CD14-positive monocyte (primary cell): ENCODE measurements around the gene POLR2H. TPM values are rescaled to one million over a fixed set of nuclear protein-coding genes. Genes with fewer than 3 reads are reported as not detected.

ENCODE experiments used
- DNase-seq, 3 donors: peaks; one replicate each; pipeline ENCODE4 v3.0.0-alpha.2; 2011 to 2022
- H2AFZ ChIP-seq: 2 replicates; pipeline ENCODE4 v1.6.0; 2012; ENCODE audit warnings: mild to moderate bottlenecking, low read depth, low read length, inconsistent platforms; ENCODE audit not compliant: insufficient read depth, poor library complexity, severe bottlenecking
- H3K27ac ChIP-seq, 2 donors: 1 replicate in 1 of 2; 2 replicates in 1 of 2; pipeline ENCODE4 v1.5.1; 2012 to 2013; ENCODE audit warnings: low read length in 2 of 2, control low read depth in 1 of 2, inconsistent platforms in 1 of 2, low read depth in 1 of 2, mild to moderate bottlenecking in 1 of 2
- H3K27me3 ChIP-seq, 2 donors: one replicate each; pipeline versions ENCODE4 v1.6.0 to v1.6.1; 2011 to 2013; ENCODE audit warnings: low read length in 2 of 2; ENCODE audit not compliant: control insufficient read depth in 2 of 2, insufficient read depth in 2 of 2
- H3K36me3 ChIP-seq, 2 donors: replicated peaks in 1 of 2; 1 replicate in 1 of 2; 2 replicates in 1 of 2; pipeline versions ENCODE4 v1.5.1 to v1.6.1; 2012 to 2013; ENCODE audit warnings: low read length in 2 of 2, control low read depth in 1 of 2, inconsistent platforms in 1 of 2, mild to moderate bottlenecking in 1 of 2; ENCODE audit not compliant: insufficient read depth in 2 of 2, control insufficient read depth in 1 of 2
- H3K4me1 ChIP-seq, 2 donors: 1 replicate in 1 of 2; 2 replicates in 1 of 2; pipeline versions ENCODE4 v1.5.1 to v1.6.1; 2012 to 2013; ENCODE audit warnings: low read length in 2 of 2, control low read depth in 1 of 2, inconsistent platforms in 1 of 2, mild to moderate bottlenecking in 1 of 2, moderate library complexity in 1 of 2; ENCODE audit not compliant: insufficient read depth in 2 of 2, control insufficient read depth in 1 of 2
- H3K4me2 ChIP-seq: replicated peaks from 2 replicates; pipeline ENCODE3; 2012; ENCODE audit warnings: low read length, moderate library complexity, mild to moderate bottlenecking; ENCODE audit not compliant: poor library complexity, severe bottlenecking; ENCODE audit errors: extremely low read depth
- H3K4me3 ChIP-seq, 3 experiments: fragments of 200-600 bp in 1 of 3; sonication (generic) in 1 of 3; replicated peaks in 1 of 3; 1 replicate in 2 of 3; 2 replicates in 1 of 3; pipeline ENCODE4 v1.5.1; 2011 to 2013; ENCODE audit warnings: low read length in 3 of 3, mild to moderate bottlenecking in 3 of 3, control low read depth in 2 of 3, low read depth in 2 of 3, inconsistent platforms in 1 of 3, moderate library complexity in 1 of 3
- H3K79me2 ChIP-seq: 2 replicates; pipeline ENCODE4 v1.6.0; 2012; ENCODE audit warnings: mild to moderate bottlenecking, control low read depth, inconsistent platforms, low read length, moderate library complexity; ENCODE audit not compliant: insufficient read depth
- H3K9ac ChIP-seq: 2 replicates; pipeline ENCODE4 v1.6.0; 2017; ENCODE audit warnings: low read length, mild to moderate bottlenecking; ENCODE audit not compliant: insufficient read depth, poor library complexity, severe bottlenecking
- H3K9me3 ChIP-seq, 2 donors: replicated peaks in 1 of 2; 1 replicate in 1 of 2; 2 replicates in 1 of 2; pipeline versions ENCODE4 v1.5.1 to v1.6.1; 2012 to 2013; ENCODE audit warnings: low read length in 2 of 2, control low read depth in 1 of 2; ENCODE audit not compliant: control insufficient read depth in 1 of 2, insufficient read depth in 1 of 2
- H4K20me1 ChIP-seq: 2 replicates; pipeline ENCODE4 v1.6.0; 2012; ENCODE audit warnings: mild to moderate bottlenecking, low read length, control low read depth, moderate library complexity; ENCODE audit not compliant: insufficient read depth
- H3K27ac Mint-ChIP-seq, 7 donors: one replicate each; pipeline ENCODE4 v1.8.0; 2020; ENCODE audit warnings: mild to moderate bottlenecking in 7 of 7, mixed read lengths in 7 of 7, moderate library complexity in 6 of 7, inconsistent platforms in 2 of 7
- H3K27me3 Mint-ChIP-seq, 3 donors: one replicate each; pipeline ENCODE4 v1.8.0; 2021 to 2022; ENCODE audit warnings: low read depth in 3 of 3, mild to moderate bottlenecking in 3 of 3, mixed read lengths in 3 of 3, moderate library complexity in 3 of 3, inconsistent platforms in 1 of 3
- H3K36me3 Mint-ChIP-seq, 2 donors: one replicate each; pipeline ENCODE4 v1.8.0; 2020; ENCODE audit warnings: mixed read lengths in 2 of 2, inconsistent platforms in 1 of 2, mild to moderate bottlenecking in 1 of 2
- H3K4me1 Mint-ChIP-seq: one replicate; pipeline ENCODE4 v1.8.0; 2020; ENCODE audit warnings: mild to moderate bottlenecking, mixed read lengths
- H3K4me3 Mint-ChIP-seq, 2 donors: one replicate each; pipeline ENCODE4 v1.8.0; 2020; ENCODE audit warnings: mild to moderate bottlenecking in 2 of 2, mixed read lengths in 2 of 2, moderate library complexity in 1 of 2
- H3K9me3 Mint-ChIP-seq, 7 donors: one replicate each; pipeline ENCODE4 v1.8.0; 2020 to 2022; ENCODE audit warnings: mixed read lengths in 7 of 7, mild to moderate bottlenecking in 6 of 7, moderate library complexity in 6 of 7, inconsistent platforms in 2 of 7
- WGBS: methylation state at CpG from one replicate; pipeline ENCODE4 v1.1.5; 2013; ENCODE audit warnings: missing lambda C conversion rate; ENCODE audit not compliant: insufficient coverage; 5-methylcytosine and 5-hydroxymethylcytosine counted together
- intact Hi-C, 2 donors: fragments of 100-400 bp; cut with micrococcal nuclease; formaldehyde crosslinking; loops; one replicate each; pipeline versions ENCODE4 v1.15.0 to v1.15.1; 2023
- polyA plus RNA-seq, 3 donors: library from polyadenylated mRNA; depleted of rRNA in 1 of 3; unstranded in 2 of 3; stranded (reverse) in 1 of 3; fragments of 300-500 nt in 2 of 3; fragments of >200 nt in 1 of 3; fragmentation: Illumina TruSeq in 2 of 3; gene quantifications; 1 replicate in 2 of 3; 2 replicates in 1 of 3; pipeline ENCODE4 v1.2.3, GENCODE V29; 2012 to 2021
- TF ChIP-seq, protein P1 (sequence below): fragments of 200-600 bp; IDR thresholded peaks from one replicate; pipeline ENCODE4 v1.8.0; 2022; ENCODE audit warnings: antibody characterized with exemption, mild to moderate bottlenecking

Gene POLR2H
- polyA plus RNA-seq, 3 donors, result 21.7 to 67.3 (median 24.6) TPM

DNA sequence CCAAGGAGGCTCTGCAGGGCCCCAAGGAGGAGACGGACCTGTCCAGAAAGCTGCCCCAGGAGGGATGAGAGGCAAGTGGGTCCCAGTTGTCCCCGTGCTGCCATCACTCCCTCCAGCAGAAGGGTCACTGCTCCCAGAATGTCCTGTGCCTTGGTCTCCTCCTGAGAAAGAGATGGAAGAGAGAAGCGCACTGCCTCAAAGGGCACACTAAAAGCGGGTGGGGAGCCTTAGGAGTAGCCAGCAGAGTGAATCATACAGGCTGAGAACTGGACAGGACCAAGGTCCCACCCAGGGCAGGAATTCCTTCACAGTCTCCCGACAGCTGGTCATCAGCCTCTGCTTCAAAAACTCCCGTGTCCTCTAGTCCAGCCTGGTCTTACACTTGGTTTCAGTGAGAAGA is 11.9 kb downstream of the POLR2H start:
- H3K27me3 Mint-ChIP-seq, result peaks cover 31 to 58% (median 46%) of the 10 kb centered on the region in 3 donors
- peaks cover 4% of the 10 kb centered on the region for H3K4me1 Mint-ChIP-seq
- Histone ChIP-seq H4K20me1 (no peaks in the 10 kb centered on the region), H3K4me3 (no peak overlapping the region), H2AFZ (no peak overlapping the region), H3K9me3 (peaks cover 0 to 3% of the 10 kb centered on the region in 2 donors), H3K4me2 (no peak overlapping the region), H3K27me3 (peaks cover 5 to 31% of the 10 kb centered on the region in 2 donors), H3K4me1 (peaks cover 0 to 6% of the 10 kb centered on the region in 2 donors), H3K9ac (no peak overlapping the region), H3K27ac (no peak overlapping the region), H3K79me2 (no peaks in the 10 kb centered on the region), H3K36me3 (peaks cover 4 to 14% of the 10 kb centered on the region in 2 donors)
- peaks cover 9 to 13% of the 10 kb centered on the region in 2 donors for H3K36me3 Mint-ChIP-seq
- no peak for DNase-seq
- no peak overlapping the region for H3K27ac Mint-ChIP-seq
- no peak overlapping the region for H3K4me3 Mint-ChIP-seq
- 96% methylated on average over 6 of the region's 6 CpGs for WGBS
- intact Hi-C loops, result loop anchor here (10.0 kb wide), 2 partner anchors 401 to 421 kb away; no protein-coding TSS in a partner anchor
- TF ChIP-seq, protein P1, sequence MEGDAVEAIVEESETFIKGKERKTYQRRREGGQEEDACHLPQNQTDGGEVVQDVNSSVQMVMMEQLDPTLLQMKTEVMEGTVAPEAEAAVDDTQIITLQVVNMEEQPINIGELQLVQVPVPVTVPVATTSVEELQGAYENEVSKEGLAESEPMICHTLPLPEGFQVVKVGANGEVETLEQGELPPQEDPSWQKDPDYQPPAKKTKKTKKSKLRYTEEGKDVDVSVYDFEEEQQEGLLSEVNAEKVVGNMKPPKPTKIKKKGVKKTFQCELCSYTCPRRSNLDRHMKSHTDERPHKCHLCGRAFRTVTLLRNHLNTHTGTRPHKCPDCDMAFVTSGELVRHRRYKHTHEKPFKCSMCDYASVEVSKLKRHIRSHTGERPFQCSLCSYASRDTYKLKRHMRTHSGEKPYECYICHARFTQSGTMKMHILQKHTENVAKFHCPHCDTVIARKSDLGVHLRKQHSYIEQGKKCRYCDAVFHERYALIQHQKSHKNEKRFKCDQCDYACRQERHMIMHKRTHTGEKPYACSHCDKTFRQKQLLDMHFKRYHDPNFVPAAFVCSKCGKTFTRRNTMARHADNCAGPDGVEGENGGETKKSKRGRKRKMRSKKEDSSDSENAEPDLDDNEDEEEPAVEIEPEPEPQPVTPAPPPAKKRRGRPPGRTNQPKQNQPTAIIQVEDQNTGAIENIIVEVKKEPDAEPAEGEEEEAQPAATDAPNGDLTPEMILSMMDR, result no peak
- peaks cover 0 to 3% (median 2%) of the 10 kb centered on the region in 7 donors for H3K9me3 Mint-ChIP-seq

- Histone ChIP-seq H4K20me1 (no peaks in the 10 kb centered on the region), H3K27ac (no peak overlapping the region), H3K4me1 (peaks cover 3 to 14% of the 10 kb centered on the region in 2 donors), H3K27me3 (peaks cover 20 to 48% of the 10 kb centered on the region in 2 donors), H2AFZ (no peak overlapping the region), H3K4me2 (no peak overlapping the region), H3K36me3 (no peaks in the 10 kb centered on the region), H3K9ac (no peak overlapping the region), H3K4me3 (no peak overlapping the region), H3K9me3 (peaks cover 0 to 10% of the 10 kb centered on the region in 2 donors), H3K79me2 (no peaks in the 10 kb centered on the region)
- intact Hi-C loops, result loop anchor here (10.0 kb wide), 2 partner anchors 399 to 419 kb away; no protein-coding TSS in a partner anchor
- peak overlapping the region in 1 of 2 donors; percentile 6 for H3K4me3 Mint-ChIP-seq
- TF ChIP-seq, protein P1, result no peak
- peaks cover 9% of the 10 kb centered on the region for H3K4me1 Mint-ChIP-seq
- H3K9me3 Mint-ChIP-seq, result peaks cover 0 to 14% (median 6%) of the 10 kb centered on the region in 7 donors
- peaks cover 0 to 8% of the 10 kb centered on the region in 2 donors for H3K36me3 Mint-ChIP-seq
- H3K27me3 Mint-ChIP-seq, result peaks cover 47 to 77% (median 62%) of the 10 kb centered on the region in 3 donors
- no peak overlapping the region for H3K27ac Mint-ChIP-seq
- 98% methylated on average over 6 of the region's 12 CpGs for WGBS
- DNase-seq, result no peak
Measured at GRCh38 chr3:184375747-184376461, 14.4 kb downstream of the POLR2H start.
